CD4-positive, CD25-positive, alpha-beta regulatory T cell (primary cell): ENCODE data around the gene CLIC4. TPM values are rescaled to one million over a fixed set of nuclear protein-coding genes. Genes with fewer than 3 reads are reported as not detected.

Source experiments
- ATAC-seq, 2 donors: fragments of 150-1000 bp; cut with Tn5 transposase; one replicate each; pipeline ENCODE4 v1.10.0; 2021; ENCODE audit warnings: low read depth in 2 of 2, moderate number of reproducible peaks in 2 of 2, moderate library complexity in 1 of 2
- DNase-seq, 3 donors: peaks; one replicate each; pipeline versions ENCODE4 v3.0.0 to v3.0.0-alpha.2; 2012 to 2022; ENCODE audit warnings: mixed read lengths in 1 of 3
- H3K27ac ChIP-seq: one replicate; pipeline ENCODE4 v1.7.0; 2013; ENCODE audit warnings: mild to moderate bottlenecking, low read length; ENCODE audit not compliant: insufficient read depth, poor library complexity, severe bottlenecking
- H3K27me3 ChIP-seq: one replicate; pipeline ENCODE4 v1.7.0; 2013; ENCODE audit warnings: low read length; ENCODE audit not compliant: control insufficient read depth, insufficient read depth
- H3K36me3 ChIP-seq: one replicate; pipeline ENCODE4 v1.7.0; 2013; ENCODE audit warnings: mild to moderate bottlenecking, low read length, moderate library complexity; ENCODE audit not compliant: control insufficient read depth, insufficient read depth
- H3K4me1 ChIP-seq: 2 replicates; pipeline ENCODE4 v1.7.0; 2013; ENCODE audit warnings: mild to moderate bottlenecking, low read length; ENCODE audit not compliant: insufficient read depth, control insufficient read depth, poor library complexity, severe bottlenecking
- H3K4me3 ChIP-seq: one replicate; pipeline ENCODE4 v1.7.0; 2013; ENCODE audit warnings: low read depth, mild to moderate bottlenecking, low read length, moderate library complexity
- H3K9me3 ChIP-seq, 2 experiments: 1 replicate in 1 of 2; 2 replicates in 1 of 2; pipeline ENCODE4 v1.7.0; 2013; ENCODE audit warnings: low read length in 2 of 2, mild to moderate bottlenecking in 1 of 2, moderate library complexity in 1 of 2; ENCODE audit not compliant: control insufficient read depth in 2 of 2
- H3K27ac Mint-ChIP-seq, 3 donors: one replicate each; pipeline ENCODE4 v1.8.0; 2020 to 2022; ENCODE audit warnings: mild to moderate bottlenecking in 3 of 3, mixed read lengths in 3 of 3, moderate library complexity in 2 of 3
- H3K27me3 Mint-ChIP-seq: one replicate; pipeline ENCODE4 v1.8.0; 2022; ENCODE audit warnings: mild to moderate bottlenecking, mixed read lengths
- H3K36me3 Mint-ChIP-seq: one replicate; pipeline ENCODE4 v1.8.0; 2020; ENCODE audit warnings: mixed read lengths
- H3K4me1 Mint-ChIP-seq, 4 donors: one replicate each; pipeline ENCODE4 v1.8.0; 2020 to 2022; ENCODE audit warnings: mixed read lengths in 4 of 4, mild to moderate bottlenecking in 1 of 4
- H3K4me3 Mint-ChIP-seq, 4 donors: one replicate each; pipeline ENCODE4 v1.8.0; 2020 to 2022; ENCODE audit warnings: mild to moderate bottlenecking in 4 of 4, mixed read lengths in 4 of 4, moderate library complexity in 3 of 4
- H3K9me3 Mint-ChIP-seq, 7 donors: one replicate each; pipeline ENCODE4 v1.8.0; 2020 to 2022; ENCODE audit warnings: mixed read lengths in 7 of 7, mild to moderate bottlenecking in 3 of 7, moderate library complexity in 2 of 7
- polyA plus RNA-seq, 4 donors: library from polyadenylated mRNA; unstranded; fragments of 300-500 nt; fragmentation: Illumina TruSeq; gene quantifications; one replicate each; pipeline ENCODE4 v1.2.3, GENCODE V29; 2021
- total RNA-seq: library from RNA; stranded (reverse); gene quantifications from one replicate; pipeline ENCODE4 v1.2.3, GENCODE V29; 2022

Gene CLIC4
- total and polyA plus RNA-seq, 5 donors from 2014 or later, result 0.08 to 2.1 (median 0.97) TPM

GRCh38 chr1:24765308-24765988 lies 20.2 kb downstream of the CLIC4 start:
- Histone ChIP-seq H3K4me3 (no peak overlapping the region), H3K4me1 (no peaks in the 10 kb centered on the region), H3K27me3 (peaks cover 12% of the 10 kb centered on the region), H3K27ac (no peak overlapping the region), H3K36me3 (no peaks in the 10 kb centered on the region), H3K9me3 (no peaks in the 10 kb centered on the region)
- Mint-ChIP-seq H3K9me3 (no peaks in the 10 kb centered on the region), H3K27ac (no peak overlapping the region), H3K36me3 (no peaks in the 10 kb centered on the region), H3K27me3 (peaks cover 17% of the 10 kb centered on the region), H3K4me1 (no peaks in the 10 kb centered on the region), H3K4me3 (no peak overlapping the region)
- DNase-seq, result no peak
- ATAC-seq, result no peak

GRCh38 chr1:24767351-24767750 lies 22.1 kb downstream of the CLIC4 start:
- no peak for ATAC-seq
- DNase-seq, result no peak
- Histone ChIP-seq H3K27ac (no peak overlapping the region), H3K27me3 (peaks cover 4% of the 10 kb centered on the region), H3K36me3 (no peaks in the 10 kb centered on the region), H3K4me3 (no peak overlapping the region), H3K4me1 (no peaks in the 10 kb centered on the region), H3K9me3 (no peaks in the 10 kb centered on the region)
- Mint-ChIP-seq H3K36me3 (no peaks in the 10 kb centered on the region), H3K9me3 (no peaks in the 10 kb centered on the region), H3K27ac (no peak overlapping the region), H3K27me3 (peaks cover 24% of the 10 kb centered on the region), H3K4me3 (no peak overlapping the region), H3K4me1 (no peaks in the 10 kb centered on the region)

GRCh38 chr1:24768873-24769605 lies 23.8 kb downstream of the CLIC4 start:
- Mint-ChIP-seq H3K27me3 (peaks cover 24% of the 10 kb centered on the region), H3K36me3 (no peaks in the 10 kb centered on the region), H3K4me3 (no peak overlapping the region), H3K9me3 (no peaks in the 10 kb centered on the region), H3K4me1 (no peaks in the 10 kb centered on the region), H3K27ac (no peak overlapping the region)
- no peaks in the 10 kb centered on the region for H3K27me3 ChIP-seq
- DNase-seq (no peak), ATAC-seq (no peak)
- H3K9me3 ChIP-seq, result no peaks in the 10 kb centered on the region
- no peak overlapping the region for H3K27ac ChIP-seq
- no peaks in the 10 kb centered on the region for H3K4me1 ChIP-seq
- no peaks in the 10 kb centered on the region for H3K36me3 ChIP-seq
- H3K4me3 ChIP-seq, result no peak overlapping the region

- Histone ChIP-seq H3K4me3 (no peak overlapping the region), H3K4me1 (no peaks in the 10 kb centered on the region), H3K27ac (no peak overlapping the region), H3K9me3 (no peaks in the 10 kb centered on the region), H3K36me3 (no peaks in the 10 kb centered on the region), H3K27me3 (no peaks in the 10 kb centered on the region)
- Mint-ChIP-seq H3K27ac (no peak overlapping the region), H3K27me3 (peaks cover 26% of the 10 kb centered on the region), H3K36me3 (no peaks in the 10 kb centered on the region), H3K4me1 (no peaks in the 10 kb centered on the region), H3K4me3 (no peak overlapping the region), H3K9me3 (no peaks in the 10 kb centered on the region)
- ATAC-seq (no peak), DNase-seq (no peak)
These were observed 24.7 kb downstream of the CLIC4 start for GRCh38 chr1:24769656-24770651.

- no peak overlapping the region for H3K27ac Mint-ChIP-seq
- H3K36me3 Mint-ChIP-seq, result no peaks in the 10 kb centered on the region
- H3K9me3 Mint-ChIP-seq, result no peaks in the 10 kb centered on the region
- H3K4me3 Mint-ChIP-seq, result no peak overlapping the region
- no peaks in the 10 kb centered on the region for H3K4me1 Mint-ChIP-seq
- ATAC-seq (no peak), DNase-seq (no peak)
- Histone ChIP-seq H3K4me3 (no peak overlapping the region), H3K27me3 (no peaks in the 10 kb centered on the region), H3K27ac (no peak overlapping the region), H3K9me3 (no peaks in the 10 kb centered on the region), H3K4me1 (no peaks in the 10 kb centered on the region), H3K36me3 (no peaks in the 10 kb centered on the region)
- H3K27me3 Mint-ChIP-seq, result peaks cover 28% of the 10 kb centered on the region
These were observed 25.6 kb downstream of the CLIC4 start for GRCh38 chr1:24770881-24771280.

- H3K36me3 ChIP-seq, result no peaks in the 10 kb centered on the region
- Mint-ChIP-seq H3K9me3 (no peaks in the 10 kb centered on the region), H3K4me3 (no peak overlapping the region), H3K4me1 (no peaks in the 10 kb centered on the region), H3K36me3 (no peaks in the 10 kb centered on the region), H3K27me3 (peaks cover 26% of the 10 kb centered on the region), H3K27ac (no peak overlapping the region)
- no peaks in the 10 kb centered on the region for H3K27me3 ChIP-seq
- H3K4me1 ChIP-seq, result no peaks in the 10 kb centered on the region
- no peak overlapping the region for H3K4me3 ChIP-seq
- no peak overlapping the region for H3K27ac ChIP-seq
- DNase-seq (no peak), ATAC-seq (no peak)
- no peaks in the 10 kb centered on the region for H3K9me3 ChIP-seq
These were observed 26.3 kb downstream of the CLIC4 start for GRCh38 chr1:24771574-24771973.

GRCh38 chr1:24773618-24774017 lies 28.4 kb downstream of the CLIC4 start:
- Histone ChIP-seq H3K36me3 (no peaks in the 10 kb centered on the region), H3K27me3 (peaks cover 2% of the 10 kb centered on the region), H3K9me3 (no peaks in the 10 kb centered on the region), H3K27ac (no peak overlapping the region), H3K4me1 (no peaks in the 10 kb centered on the region), H3K4me3 (no peak overlapping the region)
- H3K27me3 Mint-ChIP-seq, result peaks cover 24% of the 10 kb centered on the region
- H3K27ac Mint-ChIP-seq, result no peak overlapping the region
- peaks cover 0 to 2% (median 0%) of the 10 kb centered on the region in 7 donors for H3K9me3 Mint-ChIP-seq
- ATAC-seq (no peak), DNase-seq (no peak)
- H3K36me3 Mint-ChIP-seq, result no peaks in the 10 kb centered on the region
- H3K4me3 Mint-ChIP-seq, result no peak overlapping the region
- H3K4me1 Mint-ChIP-seq, result no peaks in the 10 kb centered on the region
